Loucy (cell line): ENCODE measurements around the gene MAPT.

Experiments
- H2AFZ ChIP-seq: fragments of 200-600 bp; sonication (generic); 2 replicates; pipeline ENCODE4 v1.6.0; 2016; ENCODE audit warnings: antibody characterized with exemption, mild to moderate bottlenecking, low read length, moderate library complexity
- H3F3A ChIP-seq: fragments of 200-600 bp; 2 replicates; pipeline ENCODE4 v1.6.0; 2016; ENCODE audit warnings: antibody characterized with exemption, low read depth, mild to moderate bottlenecking
- H3K27me3 ChIP-seq: fragments of 200-600 bp; sonication (generic); 2 replicates; pipeline ENCODE4 v1.6.1; 2014; ENCODE audit warnings: low read length, mild to moderate bottlenecking; ENCODE audit not compliant: insufficient read depth, poor library complexity, severe bottlenecking
- H3K36me3 ChIP-seq: fragments of 200-600 bp; sonication (generic); 2 replicates; pipeline ENCODE4 v1.6.1; 2016; ENCODE audit warnings: low read length; ENCODE audit not compliant: insufficient read depth
- H3K4me1 ChIP-seq: fragments of 200-600 bp; sonication (generic); 2 replicates; pipeline ENCODE4 v1.5.1; 2014; ENCODE audit warnings: low read length, mild to moderate bottlenecking; ENCODE audit not compliant: insufficient read depth, poor library complexity, severe bottlenecking
- H3K4me2 ChIP-seq: fragments of 200-600 bp; sonication (generic); 2 replicates; pipeline ENCODE4 v1.6.0; 2014; ENCODE audit warnings: antibody characterized with exemption, low read length, low read depth, mild to moderate bottlenecking; ENCODE audit not compliant: poor library complexity, severe bottlenecking
- H3K4me3 ChIP-seq: fragments of 200-600 bp; sonication (generic); 2 replicates; pipeline ENCODE4 v1.5.1; 2014; ENCODE audit warnings: low read length, mild to moderate bottlenecking, mixed read lengths; ENCODE audit not compliant: poor library complexity, severe bottlenecking
- H3K79me2 ChIP-seq: fragments of 200-600 bp; sonication (generic); 2 replicates; pipeline ENCODE4 v1.6.1; 2014; ENCODE audit warnings: low read length; ENCODE audit not compliant: insufficient read depth
- H3K9ac ChIP-seq: fragments of 200-600 bp; sonication (generic); 2 replicates; pipeline ENCODE4 v1.6.0; 2014; ENCODE audit warnings: mild to moderate bottlenecking, low read depth, low read length, moderate library complexity; ENCODE audit not compliant: poor library complexity, severe bottlenecking
- H3K9me2 ChIP-seq: fragments of 200-600 bp; sonication (generic); replicated peaks from 2 replicates; pipeline ENCODE4 v1.6.1; 2016; ENCODE audit warnings: low read depth, low read length, mixed read lengths
- H3K9me3 ChIP-seq: fragments of 200-600 bp; sonication (generic); 2 replicates; pipeline ENCODE4 v1.6.1; 2014; ENCODE audit warnings: mild to moderate bottlenecking, antibody characterized with exemption, low read length, low read depth; ENCODE audit not compliant: insufficient read depth
- H4K20me1 ChIP-seq: fragments of 200-600 bp; sonication (generic); 2 replicates; pipeline ENCODE4 v1.6.0; 2014; ENCODE audit warnings: antibody characterized with exemption, low read length, mild to moderate bottlenecking; ENCODE audit not compliant: insufficient read depth, poor library complexity, severe bottlenecking
- CTCF ChIP-seq: fragments of 200-600 bp; sonication (generic); conservative IDR thresholded peaks from 2 replicates; pipeline ENCODE4 v1.5.1; 2014; ENCODE audit warnings: mild to moderate bottlenecking, antibody characterized with exemption, low read length
- EZH2phosphoT487 ChIP-seq: fragments of 200-600 bp; IDR thresholded peaks from 2 replicates; pipeline ENCODE4 v1.6.1; 2018; ENCODE audit warnings: antibody characterized with exemption, mild to moderate bottlenecking, moderate library complexity, borderline replicate concordance

Gene MAPT

DNA sequence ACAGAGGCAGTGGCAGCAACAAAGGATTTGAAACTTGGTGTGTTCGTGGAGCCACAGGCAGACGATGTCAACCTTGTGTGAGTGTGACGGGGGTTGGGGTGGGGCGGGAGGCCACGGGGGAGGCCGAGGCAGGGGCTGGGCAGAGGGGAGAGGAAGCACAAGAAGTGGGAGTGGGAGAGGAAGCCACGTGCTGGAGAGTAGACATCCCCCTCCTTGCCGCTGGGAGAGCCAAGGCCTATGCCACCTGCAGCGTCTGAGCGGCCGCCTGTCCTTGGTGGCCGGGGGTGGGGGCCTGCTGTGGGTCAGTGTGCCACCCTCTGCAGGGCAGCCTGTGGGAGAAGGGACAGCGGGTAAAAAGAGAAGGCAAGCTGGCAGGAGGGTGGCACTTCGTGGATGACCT lies 130.2 kb downstream of the MAPT start:
- peaks cover 12% of the 10 kb centered on the region; the same call in 1 of the 2 replicates for H3K36me3 ChIP-seq
- H3K9ac ChIP-seq: no peak overlapping the region
- H3K4me3 ChIP-seq: no peak overlapping the region
- no peaks in the 10 kb centered on the region for H3K79me2 ChIP-seq
- H2AFZ ChIP-seq: no peak overlapping the region
- H3K4me1 ChIP-seq: no peaks in the 10 kb centered on the region
- no peaks in the 10 kb centered on the region for H3K9me2 ChIP-seq
- H3K9me3 ChIP-seq: no peaks in the 10 kb centered on the region
- no peaks in the 10 kb centered on the region for H3F3A ChIP-seq
- no peak overlapping the region for H3K4me2 ChIP-seq
- TF ChIP-seq CTCF: no peak
- no peak for TF ChIP-seq EZH2phosphoT487
- H3K27me3 ChIP-seq: no peaks in the 10 kb centered on the region
- H4K20me1 ChIP-seq: no peaks in the 10 kb centered on the region

GRCh38 chr17:46025060-46025459 lies 130.7 kb downstream of the MAPT start:
- Histone ChIP-seq H3K4me3 (no peak overlapping the region), H3K36me3 (peaks cover 13% of the 10 kb centered on the region; the same call in 1 of the 2 replicates), H3K9ac (no peak overlapping the region), H3K9me2 (no peaks in the 10 kb centered on the region), H3K27me3 (no peaks in the 10 kb centered on the region), H2AFZ (no peak overlapping the region), H3K9me3 (no peaks in the 10 kb centered on the region), H3K79me2 (no peaks in the 10 kb centered on the region), H3K4me2 (no peak overlapping the region), H4K20me1 (no peaks in the 10 kb centered on the region), H3F3A (no peaks in the 10 kb centered on the region), H3K4me1 (no peaks in the 10 kb centered on the region)
- TF ChIP-seq EZH2phosphoT487: no peak
- no peak for TF ChIP-seq CTCF

- no peaks in the 10 kb centered on the region for H3K9me2 ChIP-seq
- H3K4me2 ChIP-seq: no peak overlapping the region
- no peaks in the 10 kb centered on the region for H3F3A ChIP-seq
- H3K79me2 ChIP-seq: no peaks in the 10 kb centered on the region
- H4K20me1 ChIP-seq: no peaks in the 10 kb centered on the region
- H3K4me3 ChIP-seq: no peak overlapping the region
- H3K27me3 ChIP-seq: no peaks in the 10 kb centered on the region
- H3K9me3 ChIP-seq: no peaks in the 10 kb centered on the region
- TF ChIP-seq EZH2phosphoT487: no peak
- peaks cover 19% of the 10 kb centered on the region; the same call in 1 of the 2 replicates for H3K36me3 ChIP-seq
- H2AFZ ChIP-seq: no peak overlapping the region
- no peaks in the 10 kb centered on the region for H3K4me1 ChIP-seq
- no peak overlapping the region for H3K9ac ChIP-seq
Measured at GRCh38 chr17:46025510-46026165, 131.3 kb downstream of the MAPT start.
